HG03103 (cell line): ENCODE data around the gene PPIL3.
"Not testable (repeated sequence)": the region's sequence is repeated elsewhere in the genome, so short reads cannot be mapped to it uniquely, and the experiment has no call there.

Source experiments
- ATAC-seq: cut with Tn5 transposase; IDR thresholded peaks from one replicate; pipeline ENCODE4 v1.9.1; 2021; ENCODE audit warnings: low read depth; ENCODE audit not compliant: unreplicated experiment

Gene PPIL3

DNA sequence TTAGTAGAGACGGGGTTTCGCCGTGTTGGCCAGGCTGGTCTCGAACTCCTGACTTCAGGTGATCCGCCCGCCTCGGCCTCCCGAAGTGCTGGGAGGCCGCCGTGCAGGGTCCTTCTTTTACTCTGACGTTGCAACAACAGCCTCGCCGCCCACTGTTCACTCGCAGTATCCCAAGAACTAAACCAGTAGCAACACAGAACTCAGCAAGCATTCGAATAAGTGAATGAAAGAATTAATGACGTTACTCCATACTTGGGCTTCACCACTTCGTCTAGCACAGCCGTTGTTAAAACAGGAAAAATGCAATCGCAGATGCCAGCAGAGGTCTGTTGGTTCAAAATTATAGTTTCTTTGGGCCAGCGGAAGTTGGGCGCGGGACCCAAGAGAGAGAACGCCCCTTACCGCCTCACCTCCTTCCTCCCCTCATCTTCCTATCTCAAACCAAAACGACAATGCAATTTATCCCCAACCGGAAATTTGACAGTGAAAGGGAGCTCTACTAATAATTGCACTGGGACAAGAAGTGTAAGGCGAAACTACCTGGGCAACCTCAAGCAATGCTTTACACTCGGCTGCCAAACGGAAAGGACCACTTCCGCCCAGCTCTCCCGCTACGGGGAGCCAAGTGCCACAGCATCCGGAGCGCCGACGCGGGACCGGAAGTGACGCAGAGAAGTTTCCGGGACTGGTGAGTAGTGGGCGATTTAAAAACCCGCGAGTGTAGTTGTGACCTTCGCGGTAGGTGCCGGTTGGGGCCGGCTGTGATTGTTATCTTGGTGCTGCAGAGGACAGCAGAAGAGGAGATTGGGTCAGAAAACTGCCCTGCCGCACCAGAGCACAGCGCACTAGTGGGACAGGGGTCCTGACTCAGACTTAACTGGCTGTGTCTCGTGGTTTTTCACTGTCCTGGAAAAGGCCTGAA, at the start of gene PPIL3, which contains the start of gene NIF3L1:
PPIL3 (minus strand) TSS at position 374 of the 922 bp plus-strand sequence. CDS start 1,462 bp downstream, outside the sequence.
NIF3L1 (plus strand) TSS at position 668 of the 922 bp plus-strand sequence. CDS start 2,573 bp downstream, outside the sequence.
- ATAC-seq, result peak; percentile 79

DNA sequence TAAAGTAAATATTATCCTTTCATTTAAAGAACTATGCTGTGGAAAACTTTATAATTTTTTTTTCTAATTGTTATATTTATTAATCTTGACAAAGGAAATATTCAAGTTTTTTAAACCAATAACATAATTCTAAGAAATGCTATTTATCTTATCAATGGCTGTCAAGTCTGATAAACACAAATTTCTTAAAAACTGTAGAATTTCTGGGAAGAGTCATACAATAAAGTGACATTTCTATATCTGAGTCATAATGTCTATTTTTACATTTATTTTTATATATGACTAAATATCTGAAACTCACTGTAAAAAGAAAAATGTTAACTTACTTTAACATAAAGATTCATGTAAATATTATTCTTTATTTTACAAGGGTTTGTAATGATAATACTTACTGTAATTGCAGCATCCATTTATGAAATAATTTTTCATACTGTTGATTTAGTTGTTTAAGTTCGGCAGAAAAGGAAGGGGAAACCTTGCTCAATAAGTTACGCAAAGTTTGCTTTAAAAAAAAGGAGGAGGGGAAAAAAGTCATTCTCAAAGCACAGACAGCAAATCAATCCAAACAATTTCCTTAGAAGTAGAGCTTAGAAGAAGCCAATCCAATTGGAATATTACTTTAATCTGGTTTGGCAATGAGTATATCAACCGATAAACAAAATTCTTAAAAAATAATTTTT, 42.2 kb upstream of the PPIL3 start:
- ATAC-seq, result no peak

DNA sequence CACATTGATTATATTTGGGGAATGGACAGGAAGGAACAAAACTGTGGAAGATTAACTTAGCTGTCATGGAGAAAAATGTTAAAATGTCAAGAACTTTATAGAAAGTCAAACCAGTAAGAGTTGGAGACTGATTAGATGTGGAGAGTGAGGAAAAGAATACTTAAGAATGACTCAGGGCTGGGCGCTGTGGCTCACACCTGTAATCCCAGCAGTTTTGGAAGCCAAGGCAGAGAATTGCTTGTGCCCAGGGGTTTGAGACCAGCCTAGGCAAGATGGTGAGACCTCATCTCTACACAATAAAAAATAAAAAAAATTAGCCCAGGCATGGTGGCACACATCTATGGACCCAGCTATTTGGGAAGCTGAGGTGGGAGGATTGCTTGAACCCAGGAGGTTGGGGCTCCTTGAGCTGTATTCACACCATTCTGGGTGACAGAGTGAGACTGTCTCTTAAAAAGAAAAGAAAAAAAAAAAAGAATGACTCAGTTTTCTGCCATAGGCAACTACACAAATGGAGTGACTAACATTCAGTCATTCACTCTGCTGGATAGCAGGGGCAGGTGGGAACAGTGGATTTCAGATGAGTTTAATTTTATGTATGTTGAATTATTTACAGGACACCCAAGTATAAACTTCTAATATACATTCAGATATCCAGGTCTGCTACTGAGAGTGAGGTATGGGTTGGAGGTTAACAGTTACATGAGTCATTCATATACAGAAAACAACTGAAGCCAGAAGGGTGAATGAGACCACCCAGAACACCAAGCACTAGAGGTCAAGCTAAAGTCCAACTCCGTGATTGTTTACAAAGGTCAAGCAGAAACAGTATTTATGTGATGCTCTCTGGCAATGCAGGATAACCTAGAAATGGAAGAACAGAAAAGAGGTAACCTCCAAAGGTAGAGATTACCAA, 40.7 kb upstream of the PPIL3 start:
- ATAC-seq, result no peak

DNA sequence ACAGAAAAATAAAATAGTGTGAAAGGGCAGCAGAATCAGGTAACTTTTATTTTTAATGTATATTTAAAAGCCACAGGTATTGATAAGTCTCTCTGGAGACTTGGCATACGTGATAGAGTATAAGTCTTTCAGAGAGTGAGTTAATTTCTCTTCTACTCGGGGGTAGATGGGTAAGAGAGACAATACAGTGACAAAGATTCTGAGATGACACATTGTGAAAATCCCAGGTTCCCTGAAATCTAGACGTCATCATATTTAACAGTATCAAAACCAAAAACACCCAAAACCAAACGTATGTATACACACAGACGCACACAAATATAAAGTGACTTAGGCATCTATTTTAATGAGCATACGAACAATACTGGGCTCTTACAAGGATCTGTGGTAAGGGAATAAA, 33.6 kb upstream of the PPIL3 start:
- no peak for ATAC-seq

DNA sequence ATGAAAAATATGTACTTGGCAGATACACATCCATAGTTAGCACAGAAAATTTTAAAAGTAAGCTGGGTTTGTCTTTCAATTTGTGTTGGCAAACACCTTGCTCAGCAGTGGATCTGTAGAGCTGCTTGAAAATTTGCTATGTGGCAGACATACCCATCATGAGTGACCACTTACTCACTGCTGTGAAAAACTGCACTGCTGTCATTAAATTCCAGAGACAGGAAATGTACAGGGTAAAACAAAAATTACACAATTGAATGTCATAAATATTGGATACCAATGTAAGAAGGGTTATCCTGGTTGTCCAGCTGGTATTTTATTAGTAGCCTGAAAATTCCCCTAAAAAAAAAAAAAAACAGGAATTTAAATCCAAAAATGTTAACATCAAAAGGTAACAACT, 24.8 kb upstream of the PPIL3 start:
- ATAC-seq, result no peak

DNA sequence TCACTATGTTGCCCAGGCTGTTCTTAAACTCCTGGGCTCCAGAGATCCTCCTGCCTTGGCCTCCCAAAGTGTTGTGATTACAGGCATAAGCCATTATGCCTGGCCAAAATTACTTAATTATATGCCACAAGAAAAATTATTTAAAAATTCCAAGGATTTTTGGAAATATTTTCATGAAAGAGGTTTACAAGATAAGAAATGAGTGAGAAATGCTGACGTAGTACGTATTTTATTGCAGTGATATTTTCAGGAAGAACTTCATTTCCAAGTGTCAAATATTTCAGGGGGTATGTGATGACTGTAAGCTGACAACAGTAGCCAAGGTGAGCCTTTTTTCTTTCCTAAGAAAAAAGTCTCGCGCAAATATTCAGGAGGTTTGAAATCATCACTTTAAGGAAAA, 21.1 kb upstream of the PPIL3 start:
- ATAC-seq, result no peak

DNA sequence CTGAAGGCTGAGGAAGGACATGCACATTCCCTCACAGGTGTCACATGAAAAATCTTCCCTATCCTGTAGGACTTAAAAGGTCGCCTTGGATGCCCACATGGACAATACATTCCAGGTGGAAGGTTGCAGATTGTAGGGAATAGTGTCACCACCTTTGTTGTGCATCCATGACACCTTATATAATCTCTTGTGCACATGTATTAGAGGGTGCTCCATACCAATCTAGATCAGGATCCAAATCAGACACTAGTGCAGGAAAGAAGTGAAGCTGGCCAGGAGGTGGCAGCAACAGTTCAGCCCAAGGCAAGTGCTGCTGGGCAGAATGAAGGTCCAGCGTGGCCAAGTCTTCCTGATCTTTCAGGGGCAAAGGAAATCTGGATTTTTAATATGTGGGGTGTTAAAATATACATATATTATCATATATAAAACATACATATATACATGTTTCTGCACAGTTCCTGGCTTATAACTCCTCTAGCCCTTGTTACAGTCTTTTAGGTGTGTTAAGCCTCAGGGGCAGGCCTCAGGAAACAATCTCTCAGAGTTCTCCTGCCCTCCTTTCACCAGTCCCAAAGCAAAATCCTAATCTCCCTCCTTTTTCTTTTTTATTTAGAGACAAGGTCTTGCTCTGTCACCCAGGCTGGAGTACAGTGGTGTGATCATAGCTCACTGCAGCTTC, 16.9 kb upstream of the PPIL3 start:
- peak; percentile 45 for ATAC-seq

DNA sequence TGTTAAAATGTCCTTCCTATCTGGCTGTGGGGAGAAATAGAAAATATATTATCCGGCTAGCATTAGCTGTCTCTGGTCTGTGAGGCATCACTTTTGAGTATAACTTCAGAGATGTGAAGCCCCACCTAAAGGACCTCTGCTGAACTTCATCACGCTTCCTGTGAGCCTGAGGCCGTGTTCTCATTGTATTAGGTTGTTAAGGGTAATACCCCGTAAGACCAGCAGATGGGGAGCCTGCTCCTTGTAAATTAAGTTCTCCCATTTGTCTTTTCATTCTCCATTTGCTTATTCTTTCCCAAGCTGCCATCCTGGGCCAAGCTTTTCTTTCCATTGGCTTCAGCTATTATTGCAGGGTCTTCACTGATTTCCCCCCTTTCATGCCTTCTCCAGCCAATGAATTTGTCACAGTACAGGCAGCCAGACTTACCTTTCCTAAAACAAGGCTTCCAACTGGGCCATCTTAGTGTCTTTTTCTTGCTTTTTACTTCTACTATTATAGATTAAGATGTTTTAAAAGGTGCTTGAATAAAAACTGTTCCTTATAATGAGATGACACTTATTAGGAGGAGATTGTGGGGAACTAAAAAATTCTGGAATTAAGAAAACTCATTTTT, 12.7 kb upstream of the PPIL3 start:
- peak; percentile 99 for ATAC-seq

DNA sequence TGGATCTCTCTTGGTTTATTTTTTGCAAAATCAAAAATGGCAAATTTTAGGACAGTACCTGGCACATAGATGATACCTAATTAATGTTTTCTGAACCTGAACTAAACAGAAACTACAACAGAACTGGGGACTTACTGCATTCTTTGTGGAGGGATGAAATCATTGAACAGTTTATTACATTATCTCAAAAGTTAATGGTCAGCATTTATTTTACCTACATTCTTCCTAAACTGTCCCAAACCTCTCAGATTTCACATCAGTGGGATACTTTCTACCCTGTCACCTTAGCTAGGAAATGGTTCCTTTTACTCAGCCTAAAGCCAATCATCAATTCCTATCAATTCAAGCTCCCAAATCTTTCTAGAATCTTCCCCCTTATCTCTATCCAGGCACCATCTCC, 10.6 kb upstream of the PPIL3 start:
- ATAC-seq, result no peak

DNA sequence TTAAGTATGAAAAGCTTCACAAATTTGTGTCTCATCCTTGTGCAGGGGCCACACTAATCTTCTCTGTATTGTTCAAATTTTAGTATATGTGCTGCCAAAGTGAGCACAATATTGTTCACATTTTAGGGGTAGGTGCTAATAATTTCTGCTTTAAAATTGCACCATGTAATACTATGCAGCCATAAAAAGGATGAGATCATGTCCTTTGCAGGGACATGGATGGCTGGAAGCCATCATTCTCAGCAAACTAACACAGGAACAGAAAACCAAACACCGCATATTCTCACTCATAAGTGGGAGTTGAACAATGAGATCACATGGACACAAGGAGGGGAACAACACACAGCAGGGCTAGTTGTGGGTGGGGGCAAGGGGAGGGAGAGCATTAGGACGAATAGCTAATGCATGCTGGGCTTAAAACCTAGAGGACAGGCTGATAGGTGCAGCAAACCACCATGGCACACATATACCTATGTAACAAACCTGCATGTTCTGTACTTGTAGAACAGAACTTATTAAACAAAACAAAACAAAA, 7.1 kb downstream of the PPIL3 start:
- not testable (repeated sequence) for ATAC-seq

DNA sequence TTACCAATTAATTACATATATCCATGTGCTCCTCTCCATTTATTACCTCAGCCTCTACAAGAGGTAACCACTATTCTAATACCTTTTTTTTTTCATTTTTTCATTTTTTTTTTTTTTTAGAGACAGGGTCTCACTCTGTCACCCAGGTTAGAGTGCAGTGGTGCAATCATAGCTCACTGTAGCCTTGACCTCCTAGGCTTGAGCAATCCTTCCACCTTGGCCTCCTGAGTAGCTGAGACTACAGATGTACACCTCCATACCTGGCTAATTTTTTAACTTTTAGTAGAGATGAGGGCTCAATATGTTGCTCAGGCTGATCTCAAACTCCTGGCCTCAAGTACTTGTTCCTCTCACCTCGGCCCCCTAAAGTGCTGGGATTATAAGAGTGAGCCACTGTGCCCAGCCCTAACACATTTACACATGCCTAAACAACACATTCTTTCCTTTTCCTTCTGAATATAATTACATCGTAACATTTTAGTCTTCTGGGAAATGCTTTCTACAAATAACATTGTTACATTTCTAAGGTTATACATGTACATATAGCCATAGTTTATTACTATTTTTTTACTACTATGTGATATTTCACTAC, 10.5 kb downstream of the PPIL3 start:
- no peak for ATAC-seq

DNA sequence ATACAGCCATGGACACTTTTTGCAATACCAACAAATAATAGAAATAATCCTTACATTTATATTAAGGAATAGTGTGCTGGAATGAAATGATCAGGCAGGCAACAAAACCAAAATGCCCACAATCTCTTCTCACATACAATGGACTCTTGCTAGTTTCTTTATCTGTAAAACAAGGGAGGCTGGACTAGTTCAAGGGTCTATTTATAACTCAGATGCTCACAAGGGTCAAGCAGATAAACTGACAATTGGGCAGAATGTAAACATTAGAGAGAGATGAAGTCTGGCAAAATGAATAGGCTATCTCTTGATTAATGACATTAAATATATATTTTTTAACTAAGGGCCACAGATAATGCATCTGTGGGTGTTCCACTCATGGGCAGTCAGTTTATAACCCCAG, 11.4 kb downstream of the PPIL3 start:
- no peak for ATAC-seq

DNA sequence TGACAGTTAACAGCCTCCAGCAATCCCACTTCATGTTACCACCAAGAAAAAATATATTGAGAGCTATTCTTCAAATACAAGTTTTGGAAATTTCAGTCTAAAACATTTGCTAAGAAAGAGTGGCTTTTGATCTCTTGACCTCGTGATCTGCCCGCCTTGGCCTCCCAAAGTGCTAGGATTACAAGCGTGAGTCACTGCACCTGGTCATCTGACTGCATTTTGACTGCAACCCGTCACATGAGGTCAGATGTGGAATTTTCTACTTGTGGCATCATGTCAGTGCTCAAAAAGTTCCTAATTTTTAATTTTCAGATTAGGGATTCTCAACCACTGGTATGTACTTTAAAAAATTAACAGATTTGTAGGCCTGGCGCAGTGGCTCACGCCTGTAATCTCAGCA, 15.3 kb downstream of the PPIL3 start:
- ATAC-seq, result no peak

DNA sequence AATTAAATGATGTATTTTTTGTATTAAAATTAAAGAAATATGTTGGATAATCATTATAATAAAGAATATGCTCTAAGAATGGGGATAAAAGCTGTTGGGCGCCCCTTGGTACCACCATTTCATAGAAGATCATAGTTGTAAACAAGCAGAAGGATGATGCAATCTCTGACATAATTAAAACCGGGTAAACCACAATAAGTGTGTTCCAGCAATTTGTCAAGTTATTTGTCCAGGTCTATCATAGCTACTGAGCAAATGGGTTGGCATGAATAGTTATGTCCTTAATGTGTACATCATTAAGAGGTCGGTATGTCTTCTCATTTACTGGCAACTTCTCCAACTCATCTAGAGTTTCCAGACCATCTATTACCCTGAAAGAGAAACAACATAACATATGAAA, 17.7 kb downstream of the PPIL3 start:
- ATAC-seq, result no peak

DNA sequence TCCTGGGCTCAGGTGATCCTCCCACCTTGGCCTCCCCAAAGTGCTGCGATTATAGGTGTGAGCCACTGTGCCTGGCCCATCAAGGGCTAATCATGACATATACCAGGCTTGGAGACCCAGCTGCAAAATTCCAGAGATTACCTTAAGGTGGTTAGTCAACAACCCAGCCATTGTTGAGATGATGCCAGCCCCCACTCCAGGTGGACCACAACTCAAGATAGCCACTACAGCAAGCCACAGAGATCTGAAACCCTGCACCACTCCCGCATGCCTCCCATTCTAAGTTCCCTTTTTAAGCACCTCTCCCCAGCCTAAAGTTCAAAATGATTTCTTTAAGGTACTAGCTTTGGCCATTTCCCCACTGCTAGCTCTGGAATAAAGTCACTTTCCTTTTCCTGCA, 19.9 kb downstream of the PPIL3 start:
- no peak for ATAC-seq

DNA sequence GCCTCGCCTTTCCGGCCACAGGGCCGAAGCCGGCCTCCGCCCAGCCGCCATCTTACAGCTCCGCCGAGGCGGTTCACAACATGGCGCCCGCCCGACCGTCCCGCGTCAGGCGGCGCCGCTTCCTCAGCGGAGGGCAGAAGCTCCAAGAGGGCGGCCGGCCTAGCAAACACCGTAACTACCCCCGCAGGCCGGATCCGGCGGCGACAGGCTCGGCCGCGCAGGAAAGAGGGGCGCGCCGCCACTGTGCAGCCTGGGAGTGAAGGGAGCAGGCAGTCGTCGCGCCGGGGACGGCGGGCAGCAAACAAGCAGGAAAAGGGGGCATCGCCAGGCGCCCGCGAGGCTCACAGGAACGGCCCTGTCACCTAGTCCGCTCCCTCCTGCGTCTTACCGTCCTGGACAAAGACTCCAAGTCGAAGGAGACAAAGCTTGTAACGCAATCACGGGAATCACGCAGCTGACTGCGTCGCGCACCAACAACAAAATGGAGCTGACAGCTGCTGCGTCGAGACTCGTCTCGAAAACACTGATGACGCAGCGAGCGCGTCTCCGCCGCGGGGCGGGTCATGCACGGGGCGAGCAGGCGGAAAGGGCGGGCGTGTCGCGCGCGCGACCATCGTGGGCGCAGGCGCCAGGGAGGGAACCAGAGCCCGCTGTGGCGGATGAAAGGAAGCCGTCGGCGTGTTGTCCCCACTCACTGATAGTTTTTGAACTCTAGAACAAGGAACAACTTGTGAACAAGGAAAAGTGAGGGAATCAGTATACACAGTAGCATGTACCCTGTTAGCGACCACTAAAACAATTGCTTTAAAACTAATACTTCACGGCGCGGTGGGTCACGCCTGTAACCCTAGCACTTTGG, 24.5 kb downstream of the PPIL3 start, which contains the start of gene CLK1:
CLK1 (minus strand) TSS at position 483 of the 859 bp plus-strand sequence. CDS start 2,796 bp downstream, outside the sequence.
- ATAC-seq, result peak; percentile 76

DNA sequence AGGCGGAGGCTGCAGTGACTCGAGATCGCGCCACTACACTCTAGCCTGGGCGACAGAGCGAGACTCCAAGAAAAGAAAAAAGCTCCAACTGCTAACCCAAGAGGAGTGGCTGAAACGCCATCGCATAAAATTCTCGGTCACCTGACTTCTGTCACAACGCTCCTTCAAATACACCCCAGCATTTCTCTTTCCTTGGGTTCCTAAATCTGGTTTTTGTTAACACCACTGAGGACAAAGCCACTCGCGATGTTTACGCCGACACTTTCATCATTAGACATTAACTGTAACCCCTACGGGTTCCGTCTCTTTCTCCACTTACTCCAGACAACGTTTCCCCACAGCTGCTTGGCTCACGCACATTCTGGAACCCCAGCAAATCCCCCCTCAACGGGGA, 25.1 kb downstream of the PPIL3 start:
- ATAC-seq, result peak; percentile 0

DNA sequence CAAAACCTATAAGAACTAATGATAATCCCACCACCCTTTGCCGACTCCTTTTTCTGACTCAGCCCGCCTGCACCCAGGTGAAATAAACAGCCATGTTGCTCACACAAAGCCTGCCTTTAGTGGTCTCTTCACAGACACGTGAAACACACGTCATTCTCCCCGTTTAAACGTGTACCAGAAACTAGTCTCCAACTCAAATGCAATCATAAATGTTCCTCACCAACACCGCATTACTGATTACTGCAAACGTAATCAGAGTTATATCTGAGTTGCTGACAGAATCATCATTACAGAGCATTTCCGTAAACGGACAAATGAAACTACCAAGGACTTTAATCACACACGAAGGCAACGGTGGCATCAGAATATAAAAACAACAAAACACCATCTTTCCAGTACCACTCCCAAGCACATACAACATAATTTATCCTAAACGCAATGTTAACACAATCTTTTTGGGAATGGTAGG, 26.3 kb downstream of the PPIL3 start:
- no peak for ATAC-seq
